Measurements from ENCODE around the gene MED23.
"Not testable (repeated sequence)": the region's sequence is repeated elsewhere in the genome, so short reads cannot be mapped to it uniquely, and the experiment has no call there.

Gene MED23

DNA sequence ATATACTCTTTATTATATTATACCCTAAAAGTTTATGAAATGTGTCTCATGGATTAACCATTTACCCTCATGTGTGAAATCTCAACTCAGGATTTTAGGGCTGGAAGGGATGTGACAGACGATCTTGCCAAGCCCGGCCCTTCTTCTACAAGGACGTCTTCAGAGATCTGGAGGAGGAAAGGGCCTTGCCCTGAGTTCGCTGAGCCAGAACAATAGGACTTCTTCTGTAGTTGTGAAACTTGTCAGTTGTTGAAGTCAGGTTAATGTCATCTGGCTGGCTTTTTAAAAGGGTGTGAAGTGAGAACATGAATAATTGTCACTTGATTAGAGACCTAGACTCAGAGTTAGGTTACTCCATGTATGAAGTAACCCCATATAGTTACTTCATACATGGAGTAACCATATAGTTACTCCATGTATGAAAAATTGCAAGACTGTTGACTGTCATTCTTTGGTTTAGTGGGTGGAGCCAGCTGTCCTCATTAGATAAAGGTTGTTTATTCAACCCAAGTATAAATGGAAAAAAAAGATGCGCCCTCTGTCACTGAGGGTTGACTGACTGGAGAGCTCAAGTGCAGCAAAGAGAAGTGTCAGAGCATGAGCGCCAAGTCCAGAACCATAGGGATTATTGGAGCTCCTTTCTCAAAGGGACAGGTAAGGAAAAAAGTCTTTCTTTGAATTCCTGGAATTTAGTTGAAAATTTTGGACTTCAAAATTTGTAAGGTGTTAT lies 55.2 kb downstream of the MED23 start, which contains the start of gene ARG1:
TSS of gene ARG1 (plus strand) at position 541 of the 730 bp plus-strand sequence. CDS start at position 598, 57 bp downstream.
- no peak for DNase-seq (ENCODE audit: low read depth)

DNA sequence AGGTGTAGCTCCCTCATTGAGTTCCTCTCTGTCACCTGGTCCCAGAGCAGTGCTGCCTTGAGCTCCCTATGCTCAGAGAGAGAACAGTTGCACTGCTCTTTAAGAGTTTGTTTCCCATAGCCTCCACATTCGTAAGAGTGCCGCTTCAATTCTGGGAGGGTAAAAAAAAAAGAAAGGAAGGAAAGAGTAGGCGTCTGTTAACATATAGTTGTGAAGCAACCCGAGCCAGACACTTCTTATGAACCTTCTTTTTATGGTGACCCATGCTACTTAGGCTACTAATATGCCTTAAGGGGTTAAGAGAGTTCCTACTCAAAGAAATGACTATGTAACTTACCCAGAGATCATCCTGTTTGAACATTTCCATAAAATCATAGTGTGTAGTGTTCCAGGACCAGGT lies 59.3 kb downstream of the MED23 start:
- no peak for DNase-seq (ENCODE audit: low read depth)

DNA sequence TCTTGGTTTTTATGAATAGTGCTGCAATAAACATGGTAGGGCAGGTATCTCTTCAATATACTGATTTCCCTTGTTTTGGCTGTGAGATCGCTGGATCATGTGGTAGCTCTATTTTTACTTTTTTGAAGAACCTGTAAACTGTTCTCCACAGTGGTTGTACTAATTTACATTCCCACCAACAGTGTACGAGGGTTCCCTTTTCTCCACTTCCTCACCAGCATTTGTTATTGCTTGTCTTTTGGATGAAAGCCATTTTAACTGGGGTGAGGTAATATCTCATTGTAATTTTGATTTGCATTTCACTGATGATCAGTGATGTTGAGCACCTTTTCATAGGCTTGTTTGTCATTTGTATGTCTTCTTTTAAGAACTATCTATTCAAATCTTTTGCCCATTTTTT lies 63.0 kb downstream of the MED23 start:
- DNase-seq (ENCODE audit: low read depth): no peak

DNA sequence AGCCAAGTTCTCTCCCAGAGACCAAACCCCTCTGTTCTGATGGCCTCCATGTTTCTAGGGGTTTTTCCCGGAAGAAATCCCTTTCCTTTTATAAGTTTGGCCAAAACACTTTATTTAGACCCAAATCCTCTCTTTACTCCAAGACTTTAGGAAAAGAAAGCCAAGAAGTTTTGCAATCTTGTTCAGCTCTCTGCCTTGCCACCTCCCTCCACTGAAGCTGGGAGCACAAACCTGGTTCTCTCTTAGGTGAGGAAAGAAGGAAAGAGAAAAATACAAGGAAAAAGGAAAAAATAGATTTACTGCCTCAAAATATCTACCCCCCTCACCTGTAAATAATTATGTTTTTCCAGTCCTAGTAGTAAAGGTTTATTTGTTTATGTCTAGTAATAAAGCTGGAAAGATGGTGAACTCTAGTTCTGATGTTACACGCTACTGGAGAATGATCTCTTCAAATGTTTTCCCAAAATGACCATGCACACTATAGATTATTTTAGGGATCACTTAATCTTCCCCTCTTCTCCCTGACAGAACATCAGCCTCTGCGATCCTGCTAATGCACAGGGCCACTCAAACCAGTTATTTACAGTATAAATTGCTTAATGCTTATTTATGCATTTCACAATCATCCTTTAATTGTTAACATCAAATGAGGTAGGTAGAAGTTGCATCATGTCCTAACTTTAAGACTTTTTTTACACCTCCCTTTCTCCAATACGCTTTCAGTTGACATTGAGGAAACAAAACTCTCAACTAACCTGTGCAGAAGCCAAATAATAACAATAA lies 65.9 kb downstream of the MED23 start:
- DNase-seq (ENCODE audit: low read depth): no peak

DNA sequence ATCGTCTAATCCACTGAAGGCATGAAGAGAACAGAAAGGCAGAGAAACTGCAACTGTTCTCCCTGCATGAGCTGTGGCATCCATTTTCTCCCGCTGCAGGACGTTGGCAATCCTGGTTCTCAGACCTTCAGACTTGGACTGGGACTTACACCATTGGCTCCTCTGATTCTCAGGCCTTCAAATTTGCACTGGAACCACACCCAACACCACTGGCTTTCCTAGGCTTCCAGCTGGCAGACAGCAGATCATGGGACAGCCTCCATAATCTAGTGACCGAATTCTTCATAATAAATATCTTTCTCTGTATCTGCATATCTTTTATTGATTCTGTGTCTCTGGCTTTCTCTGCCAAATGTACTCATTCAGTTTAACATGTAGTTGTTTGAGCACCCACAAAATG lies 69.1 kb downstream of the MED23 start:
- DNase-seq (ENCODE audit: low read depth): no peak

DNA sequence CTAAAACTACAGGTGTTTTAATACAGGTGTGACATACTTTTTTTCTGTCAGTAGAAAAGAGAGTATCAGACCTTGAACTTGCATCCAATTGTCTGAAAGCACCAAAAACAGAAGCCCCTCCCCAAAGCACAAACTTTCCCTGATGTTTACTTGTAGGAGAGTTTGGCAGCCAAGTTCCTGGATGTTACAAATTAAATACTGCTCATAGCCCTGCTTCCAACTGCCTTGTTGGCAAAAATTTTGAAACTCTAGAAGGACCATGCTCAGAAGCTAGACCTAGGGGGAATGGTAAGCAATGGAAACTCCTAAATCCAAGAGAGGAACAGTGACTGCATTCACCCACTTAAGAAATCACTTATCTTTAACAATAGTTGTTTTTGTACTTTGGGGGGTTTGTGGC lies 72.0 kb downstream of the MED23 start:
- DNase-seq (ENCODE audit: low read depth): no peak

DNA sequence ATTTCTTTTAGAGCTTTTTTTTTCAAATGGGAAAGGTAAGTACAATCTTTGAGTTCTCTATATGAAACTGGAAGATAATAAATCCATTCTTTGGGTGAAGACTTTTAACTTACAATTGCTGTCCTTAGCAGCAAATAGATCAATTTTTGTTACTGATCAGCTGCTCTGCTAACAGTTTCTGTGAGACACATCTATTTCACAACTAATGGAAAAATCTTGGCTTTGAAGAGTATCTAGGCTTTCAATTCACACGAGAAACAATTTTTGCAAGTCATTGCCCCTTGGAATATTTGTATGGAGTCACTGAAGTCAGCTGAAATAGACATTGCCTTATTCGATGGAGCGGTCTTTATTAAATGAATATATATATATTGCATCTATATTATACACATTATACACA lies 75.5 kb downstream of the MED23 start:
- DNase-seq (ENCODE audit: low read depth): no peak

DNA sequence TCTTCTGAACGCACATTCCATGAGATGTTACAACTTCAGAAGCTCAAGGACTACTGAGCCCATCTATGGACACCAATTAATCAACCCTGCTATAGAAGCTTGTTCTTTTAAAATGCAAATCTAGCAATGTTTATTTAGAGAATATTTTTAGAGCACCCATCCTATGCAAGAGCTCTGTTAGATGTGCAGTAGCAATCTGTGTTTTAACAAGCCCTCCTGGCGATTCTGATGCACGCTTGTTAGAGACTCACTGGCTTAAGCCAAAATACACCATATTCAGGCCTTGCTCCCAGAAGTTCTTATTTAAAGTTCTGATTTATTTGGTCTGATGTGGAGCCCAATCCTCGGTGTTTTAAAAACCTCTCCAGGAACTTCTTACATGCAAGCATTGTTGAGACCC lies 76.1 kb downstream of the MED23 start:
- no peak for DNase-seq (ENCODE audit: low read depth)

DNA sequence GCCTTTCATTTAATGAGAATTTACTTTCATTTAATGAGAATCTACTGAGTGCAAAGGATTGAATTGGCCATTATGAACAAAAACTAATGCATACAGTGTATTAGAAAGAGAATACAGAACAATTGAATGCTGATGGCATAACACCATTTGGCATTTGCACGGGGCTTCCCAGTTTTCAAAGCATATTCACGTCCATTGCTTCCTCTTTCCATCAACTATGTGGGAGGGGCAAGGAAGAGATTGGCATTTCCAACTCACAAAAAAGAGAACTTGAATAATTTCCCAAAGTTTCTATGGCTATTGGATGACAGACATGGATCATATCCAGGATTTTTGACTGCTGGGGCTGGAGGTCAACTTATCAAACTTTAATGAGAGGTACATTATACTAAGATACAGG lies 78.2 kb downstream of the MED23 start:
- no peak for DNase-seq (ENCODE audit: low read depth)

DNA sequence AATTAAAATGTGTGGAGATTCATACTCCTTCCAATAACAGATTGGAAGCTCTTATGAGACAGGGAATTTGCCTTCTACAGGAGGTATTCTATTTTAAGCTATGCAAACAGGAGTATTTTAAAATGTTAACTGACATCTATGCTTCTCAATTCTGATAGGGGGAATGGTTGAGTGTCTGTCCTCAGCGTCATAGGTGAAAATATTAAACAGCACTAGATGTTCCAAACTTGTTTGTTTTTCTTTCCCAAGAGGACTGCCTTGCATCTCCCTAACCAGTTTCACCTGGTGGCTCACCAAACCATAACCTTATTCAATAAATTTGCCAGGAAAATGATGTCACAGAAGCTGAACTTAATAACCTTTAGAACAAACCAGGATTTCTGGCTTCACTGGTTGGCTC lies 79.6 kb downstream of the MED23 start:
- DNase-seq (ENCODE audit: low read depth): no peak

DNA sequence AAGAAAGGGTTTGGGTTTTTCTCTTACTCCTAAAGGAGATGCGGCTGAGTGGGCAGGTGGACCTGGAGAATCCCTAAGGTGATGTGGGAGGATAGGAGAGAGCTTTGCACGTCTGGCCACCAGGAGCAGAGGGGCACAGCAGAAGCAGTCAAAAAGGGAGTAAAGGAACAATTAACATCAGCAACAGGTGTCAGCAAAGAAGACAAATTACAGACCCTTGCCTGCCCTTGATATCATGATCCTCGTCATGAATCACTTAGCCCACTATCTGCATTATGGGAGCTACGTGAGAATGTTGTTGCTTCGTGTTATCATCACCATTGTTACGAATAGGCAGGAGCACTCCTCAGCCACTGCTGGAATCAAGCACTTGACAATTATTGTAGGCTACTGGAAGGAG lies 80.6 kb downstream of the MED23 start:
- no peak for DNase-seq (ENCODE audit: low read depth)

DNA sequence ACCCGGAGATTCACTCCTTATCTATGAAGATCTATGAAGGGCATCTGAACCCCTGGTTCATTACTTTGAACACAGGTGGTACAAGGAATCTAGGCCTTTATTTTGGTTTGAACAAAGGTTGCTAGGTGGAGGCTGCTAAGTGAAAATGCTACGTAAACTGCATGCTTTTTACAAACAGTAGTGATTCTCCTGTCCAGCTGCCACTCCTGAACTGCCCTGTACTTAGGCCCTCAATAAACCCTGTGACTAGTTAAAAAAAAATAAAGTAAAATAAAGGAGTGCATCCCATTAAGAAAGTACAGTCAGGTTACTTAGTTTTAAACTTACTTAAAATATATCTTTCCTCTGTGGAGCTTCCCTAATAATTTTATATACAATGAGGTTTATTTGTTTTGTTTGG lies 82.7 kb downstream of the MED23 start:
- no peak for DNase-seq (ENCODE audit: low read depth)

DNA sequence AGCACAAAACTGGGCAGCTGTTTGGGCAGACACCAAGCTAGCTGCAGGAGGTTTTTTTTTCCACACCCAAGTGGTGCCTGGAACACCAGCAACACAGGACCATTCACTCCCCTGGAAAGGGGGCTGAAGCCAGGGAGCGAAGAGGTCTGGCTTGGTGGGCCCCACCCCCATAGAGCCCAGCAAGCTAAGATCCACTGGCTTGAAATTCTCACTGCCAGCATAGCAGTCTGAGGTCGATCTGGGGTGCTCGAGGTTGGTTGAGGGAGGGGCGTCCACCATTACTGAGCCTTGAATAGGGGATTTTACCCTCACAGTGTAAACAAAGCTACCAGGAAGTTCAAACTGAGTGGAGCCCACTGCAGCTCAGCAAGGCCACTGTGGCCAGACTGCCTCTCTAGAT lies 89.4 kb downstream of the MED23 start:
- not testable (repeated sequence) for DNase-seq (ENCODE audit: low read depth)

DNA sequence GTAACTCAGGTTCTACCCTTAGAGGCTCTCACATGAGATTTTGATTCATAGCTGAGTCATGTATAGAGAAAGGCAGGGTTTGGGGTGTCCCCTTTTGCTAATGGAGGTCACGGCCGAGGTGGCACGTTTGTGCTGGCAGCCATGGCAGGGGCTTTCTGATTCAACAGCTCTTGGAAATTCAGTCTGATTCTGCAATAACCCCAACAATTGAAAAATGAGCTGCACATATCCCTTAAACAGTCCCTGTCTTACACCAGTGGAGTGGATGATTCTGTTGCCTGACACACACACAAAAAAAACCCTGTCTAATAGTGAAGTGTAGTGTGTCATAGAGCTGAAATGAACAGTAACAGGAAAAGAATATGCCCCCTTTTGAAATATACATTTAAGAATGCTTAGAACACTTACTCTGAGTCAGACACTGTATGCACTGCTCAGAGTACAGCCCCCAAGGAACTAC lies 95.4 kb downstream of the MED23 start:
- DNase-seq (ENCODE audit: low read depth): no peak

DNA sequence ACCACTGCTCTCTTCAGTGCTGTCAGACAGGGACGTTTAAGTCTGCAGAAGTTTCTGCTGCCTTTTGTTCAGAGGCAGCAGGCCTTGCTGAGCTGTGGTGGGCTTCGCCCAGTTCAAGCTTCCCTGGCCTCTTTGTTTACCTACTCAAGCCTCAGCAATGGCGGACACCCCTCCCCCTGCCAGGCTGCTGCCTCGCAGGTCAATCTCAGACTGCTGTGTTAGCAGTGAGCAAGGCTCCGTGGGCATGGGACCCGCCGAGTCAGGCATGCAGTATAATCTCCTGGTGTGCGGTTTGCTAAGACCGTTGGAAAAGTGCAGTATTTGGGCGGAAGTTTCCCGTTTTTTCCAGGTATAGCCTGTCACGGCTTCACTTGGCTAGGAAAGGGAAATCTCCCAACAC lies 96.4 kb downstream of the MED23 start:
- not testable (repeated sequence) for DNase-seq (ENCODE audit: low read depth)

DNA sequence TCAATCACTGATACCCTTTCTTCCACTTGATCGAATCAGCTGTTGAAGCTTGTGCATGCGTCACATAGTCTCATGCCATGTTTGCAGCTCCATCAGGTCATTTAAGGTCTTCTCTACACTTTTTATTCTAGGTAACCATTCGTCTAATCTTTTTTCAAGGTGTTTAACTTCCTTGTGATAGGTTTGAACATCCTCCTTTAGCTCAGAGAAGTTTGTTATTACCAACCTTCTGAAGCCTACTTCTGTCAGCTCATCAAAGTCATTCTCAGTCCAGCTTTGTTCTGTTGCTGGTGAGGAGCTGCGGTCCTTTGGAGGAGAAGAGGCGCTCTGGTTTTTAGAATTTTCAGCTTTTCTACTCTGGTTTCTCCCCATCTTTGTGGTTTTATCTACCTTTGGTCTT lies 97.1 kb downstream of the MED23 start:
- not testable (repeated sequence) for DNase-seq (ENCODE audit: low read depth)

DNA sequence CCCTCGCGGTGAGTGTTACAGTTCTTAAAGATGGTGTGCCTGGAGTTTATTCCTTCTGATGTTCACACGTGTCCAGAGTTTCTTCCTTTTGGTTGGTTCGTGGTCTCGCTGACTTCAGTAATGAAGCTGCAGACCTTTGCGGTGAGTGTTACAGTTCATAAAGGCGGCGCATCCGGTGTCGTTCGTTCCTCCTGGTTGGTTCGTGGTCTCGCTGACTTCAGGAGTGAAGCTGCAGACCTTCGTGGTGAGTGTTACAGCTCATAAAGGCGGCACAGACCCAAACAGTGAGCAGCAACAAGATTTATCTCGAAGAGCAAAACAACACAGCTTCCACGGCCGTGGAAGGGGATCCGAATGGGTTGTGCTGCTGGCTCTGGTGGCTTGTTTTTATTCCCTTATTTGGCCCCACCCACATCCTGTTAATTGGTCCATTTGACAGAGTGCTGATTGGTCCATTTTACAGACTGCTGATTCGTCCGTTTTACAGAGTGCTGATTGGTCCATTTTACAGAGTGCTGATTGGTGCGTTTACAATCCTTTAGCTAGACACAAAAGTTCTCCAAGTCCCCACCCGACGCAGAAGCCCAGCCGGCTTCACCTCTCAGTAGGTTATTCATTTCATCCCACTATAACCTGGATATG lies 103.2 kb downstream of the MED23 start:
- no peak for DNase-seq (ENCODE audit: low read depth)

DNA sequence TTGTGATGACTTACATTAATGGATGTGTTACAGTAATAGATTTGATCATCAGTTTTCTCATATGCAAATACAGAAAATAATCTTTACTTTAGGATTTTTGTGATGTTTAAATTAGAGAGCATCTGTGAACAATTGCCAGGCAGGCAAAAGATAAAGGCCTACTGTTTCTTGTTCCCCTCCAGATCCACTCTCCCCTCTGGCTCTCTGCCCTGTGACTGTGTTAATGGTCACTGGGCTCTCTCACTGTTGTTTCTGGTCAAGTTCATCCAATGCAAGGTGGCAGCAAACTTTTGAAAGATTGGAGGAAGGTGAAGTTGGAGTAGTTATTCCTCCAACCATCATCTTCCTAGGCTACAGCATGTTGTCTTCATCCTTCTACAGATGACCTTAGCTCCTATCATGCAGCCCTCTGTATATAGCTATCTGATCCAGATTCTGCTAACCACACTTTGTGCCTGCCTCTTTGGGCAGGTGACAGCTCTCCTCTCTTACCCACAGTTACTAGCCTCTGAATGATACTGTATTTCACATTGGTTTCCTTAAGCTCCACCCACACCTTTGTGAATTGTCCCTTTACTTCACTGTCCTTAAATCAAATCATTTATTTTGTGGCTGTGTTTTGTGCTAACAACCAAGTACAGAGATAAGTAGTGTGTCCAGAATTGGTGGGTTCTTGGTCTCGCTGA lies 103.9 kb downstream of the MED23 start:
- no peak for DNase-seq (ENCODE audit: low read depth)

All from stimulated activated CD8-positive, alpha-beta memory T cell treated with anti-CD3 and anti-CD28 coated beads, Interleukin-4, amount 100 ng/mL, for 24 hours (primary cell).